A673 (cell line): Measurements from ENCODE around the gene PACS1.

Experiments used
- EZH2 ChIP-seq: fragments of 200-600 bp; sonication (generic); IDR thresholded peaks from 2 replicates; pipeline ENCODE4 v1.6.1; 2017; ENCODE audit warnings: borderline replicate concordance, low read depth, mild to moderate bottlenecking, mixed read lengths, antibody characterized with exemption, low read length; ENCODE audit not compliant: poor library complexity, severe bottlenecking
- TF ChIP-seq, protein P1 (sequence below): fragments of 300-800, 200-600 bp; sonication (generic); conservative IDR thresholded peaks from 2 replicates; pipeline ENCODE4 v1.5.1; 2017; ENCODE audit warnings: low read depth, mild to moderate bottlenecking, antibody characterized with exemption, low read length, moderate library complexity, mixed read lengths

DNA sequence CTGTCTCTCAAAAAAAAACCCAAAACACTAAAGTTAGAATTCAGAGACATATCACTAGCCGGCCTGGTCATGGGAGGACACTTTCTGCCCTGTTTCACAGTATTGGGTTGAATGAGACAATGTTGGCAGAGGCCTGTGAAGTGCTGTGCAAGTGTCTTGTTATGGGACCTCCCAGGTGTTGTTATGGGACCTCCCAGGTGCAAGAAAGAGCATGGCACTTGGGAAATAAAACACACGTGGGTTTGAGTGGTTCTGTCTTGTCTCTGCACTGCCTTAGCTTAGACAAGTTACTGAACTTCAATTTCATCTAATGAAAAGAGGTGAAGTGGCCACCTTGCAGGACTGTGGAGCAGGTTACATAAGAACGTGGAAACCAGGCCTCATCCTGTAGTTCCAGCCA is 169.4 kb downstream of the PACS1 start:
- TF ChIP-seq, protein P1, sequence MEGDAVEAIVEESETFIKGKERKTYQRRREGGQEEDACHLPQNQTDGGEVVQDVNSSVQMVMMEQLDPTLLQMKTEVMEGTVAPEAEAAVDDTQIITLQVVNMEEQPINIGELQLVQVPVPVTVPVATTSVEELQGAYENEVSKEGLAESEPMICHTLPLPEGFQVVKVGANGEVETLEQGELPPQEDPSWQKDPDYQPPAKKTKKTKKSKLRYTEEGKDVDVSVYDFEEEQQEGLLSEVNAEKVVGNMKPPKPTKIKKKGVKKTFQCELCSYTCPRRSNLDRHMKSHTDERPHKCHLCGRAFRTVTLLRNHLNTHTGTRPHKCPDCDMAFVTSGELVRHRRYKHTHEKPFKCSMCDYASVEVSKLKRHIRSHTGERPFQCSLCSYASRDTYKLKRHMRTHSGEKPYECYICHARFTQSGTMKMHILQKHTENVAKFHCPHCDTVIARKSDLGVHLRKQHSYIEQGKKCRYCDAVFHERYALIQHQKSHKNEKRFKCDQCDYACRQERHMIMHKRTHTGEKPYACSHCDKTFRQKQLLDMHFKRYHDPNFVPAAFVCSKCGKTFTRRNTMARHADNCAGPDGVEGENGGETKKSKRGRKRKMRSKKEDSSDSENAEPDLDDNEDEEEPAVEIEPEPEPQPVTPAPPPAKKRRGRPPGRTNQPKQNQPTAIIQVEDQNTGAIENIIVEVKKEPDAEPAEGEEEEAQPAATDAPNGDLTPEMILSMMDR = no peak
- no peak for TF ChIP-seq EZH2
